HG03469 (cell line): ENCODE data around the gene PKD1L1.

ENCODE experiments used
- ATAC-seq: cut with Tn5 transposase; IDR thresholded peaks from one replicate; pipeline ENCODE4 v1.9.1; 2021; ENCODE audit warnings: mild to moderate bottlenecking, moderate library complexity, moderate number of reproducible peaks; ENCODE audit not compliant: unreplicated experiment

The PKD1L1 gene

GRCh38 chr7:47907981-47908616, 40.2 kb downstream of the PKD1L1 start:
- no peak for ATAC-seq

GRCh38 chr7:47906883-47907282, 41.4 kb downstream of the PKD1L1 start:
- ATAC-seq: no peak

DNA sequence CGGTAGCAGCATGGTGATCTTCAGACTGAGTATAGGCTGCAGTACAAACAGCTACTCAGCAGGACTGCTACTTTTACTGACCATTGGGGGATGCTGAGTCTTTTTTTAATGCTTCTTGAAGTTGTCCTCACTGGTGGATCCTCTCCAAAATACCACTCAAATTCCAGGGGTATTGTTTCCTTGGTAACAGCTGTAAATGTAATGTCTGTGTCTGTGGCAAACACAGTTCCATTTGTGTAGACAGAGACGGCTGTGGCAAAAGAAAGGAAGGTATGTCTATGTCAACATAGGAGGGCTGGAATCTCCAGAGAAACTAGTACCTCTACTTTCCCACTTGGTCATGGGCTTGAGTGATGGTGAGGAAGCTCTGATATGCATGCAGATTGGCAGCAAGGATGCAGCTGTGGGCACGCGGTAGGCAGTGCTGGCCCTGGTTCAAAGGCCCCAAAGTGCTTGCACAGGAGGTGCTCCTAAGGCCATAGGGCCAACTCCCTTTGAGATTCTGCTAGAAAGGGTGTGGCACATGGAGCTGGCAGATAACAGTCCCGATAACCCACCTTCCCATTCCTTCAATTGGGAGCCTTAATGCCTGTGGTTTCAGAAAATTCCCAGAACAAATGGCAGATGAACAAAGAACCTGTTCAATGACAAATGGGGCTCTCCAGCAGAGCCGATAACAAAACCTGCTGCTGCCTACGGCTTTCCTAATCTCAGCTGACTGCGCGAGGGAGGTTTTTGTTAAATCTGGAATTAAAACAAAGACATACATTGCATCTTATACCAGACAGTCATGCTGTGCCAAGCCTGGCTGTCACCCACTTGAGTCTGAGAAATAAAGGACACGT, 43.0 kb downstream of the PKD1L1 start:
- no peak for ATAC-seq

DNA sequence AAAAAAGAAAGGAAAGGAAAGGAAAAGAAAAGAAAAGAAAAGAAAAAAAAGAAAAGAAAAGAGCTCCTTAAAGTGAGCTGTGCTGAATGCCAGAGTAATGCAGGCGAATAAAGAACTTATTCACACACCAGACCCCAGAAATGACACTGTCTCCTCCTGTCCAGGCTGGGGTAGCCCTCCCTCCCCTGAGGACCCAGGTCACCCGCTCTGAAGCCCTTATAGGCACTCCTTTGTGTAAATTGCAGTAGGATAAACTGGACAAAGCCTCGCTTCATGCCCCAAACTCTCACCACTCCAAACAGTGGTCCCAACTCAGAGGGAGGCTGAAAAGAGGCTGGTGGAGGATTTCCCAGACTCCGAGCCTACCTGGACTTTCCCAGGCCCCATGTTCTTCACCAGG, 46.3 kb downstream of the PKD1L1 start:
- ATAC-seq: no peak

DNA sequence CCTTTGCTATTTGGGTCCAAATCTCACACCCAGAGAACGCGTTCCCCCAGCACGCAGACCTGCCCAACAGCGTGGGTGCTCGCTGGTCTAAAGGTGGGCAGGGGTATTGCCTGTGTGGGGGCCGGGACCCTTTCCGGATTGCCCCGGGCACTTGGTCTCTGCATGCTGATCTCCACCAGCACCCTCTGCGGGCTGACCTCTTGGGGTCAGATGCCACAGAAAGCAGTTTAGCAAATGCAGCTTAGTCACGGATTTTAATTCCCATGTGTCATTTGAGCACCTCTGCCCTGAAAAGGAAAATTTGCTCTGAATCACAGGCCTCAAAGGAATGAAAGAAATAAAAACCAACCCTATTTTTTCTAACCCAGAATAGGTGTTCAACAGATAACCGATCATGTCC, 46.7 kb downstream of the PKD1L1 start:
- ATAC-seq: no peak

GRCh38 chr7:47897831-47898230, 50.4 kb downstream of the PKD1L1 start:
- ATAC-seq: no peak

GRCh38 chr7:47896809-47897423, 51.4 kb downstream of the PKD1L1 start:
- ATAC-seq: no peak

DNA sequence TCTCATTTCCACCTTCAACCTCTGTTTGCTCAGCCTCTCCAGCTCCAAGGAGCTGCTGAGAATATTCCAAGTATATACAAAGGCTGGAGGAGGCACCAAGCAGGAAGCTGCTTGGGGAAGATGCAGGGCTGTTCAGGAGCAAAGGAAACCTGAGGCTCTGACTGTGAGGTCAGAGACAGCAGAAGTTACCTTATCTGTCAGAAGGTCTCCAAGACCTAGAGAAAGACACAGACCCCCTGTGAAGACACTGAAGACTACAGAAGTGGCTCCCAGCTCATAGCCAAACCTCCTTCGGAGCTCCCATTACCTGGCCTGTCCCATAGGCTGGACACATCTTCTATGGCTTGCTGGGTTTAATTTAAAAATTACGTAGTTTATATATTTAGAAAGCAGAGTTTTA, 53.2 kb downstream of the PKD1L1 start:
- ATAC-seq: no peak

GRCh38 chr7:47893721-47894365, 54.4 kb downstream of the PKD1L1 start:
- ATAC-seq: no peak

DNA sequence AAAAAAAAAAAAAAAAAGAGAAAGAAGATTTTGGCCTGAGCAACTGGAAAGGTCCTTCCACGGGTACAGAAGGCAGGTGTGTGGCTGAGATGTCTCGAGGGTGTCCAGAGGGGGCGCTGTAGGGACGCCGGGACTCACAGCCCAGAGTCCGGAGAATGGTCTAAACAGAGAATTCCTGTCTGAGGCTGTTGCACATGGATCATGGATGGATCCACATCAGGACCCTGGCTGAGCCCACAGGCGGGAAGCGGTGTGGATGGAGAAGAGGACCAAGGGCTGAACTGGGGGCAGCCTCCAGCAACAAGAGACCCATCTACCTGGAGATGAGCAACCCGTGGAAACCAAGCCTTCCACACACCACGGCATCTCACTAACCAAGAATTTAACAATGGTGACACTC, 55.0 kb downstream of the PKD1L1 start:
- ATAC-seq: no peak

- ATAC-seq: no peak
Observed at GRCh38 chr7:47890606-47891005, 57.7 kb downstream of the PKD1L1 start.

- no peak for ATAC-seq
Observed at GRCh38 chr7:47890125-47890524, 58.1 kb downstream of the PKD1L1 start.

GRCh38 chr7:47889723-47890122, 58.5 kb downstream of the PKD1L1 start:
- ATAC-seq: no peak

GRCh38 chr7:47888371-47889265, 59.6 kb downstream of the PKD1L1 start:
- ATAC-seq: no peak

GRCh38 chr7:47887016-47887640, 61.1 kb downstream of the PKD1L1 start:
- no peak for ATAC-seq

DNA sequence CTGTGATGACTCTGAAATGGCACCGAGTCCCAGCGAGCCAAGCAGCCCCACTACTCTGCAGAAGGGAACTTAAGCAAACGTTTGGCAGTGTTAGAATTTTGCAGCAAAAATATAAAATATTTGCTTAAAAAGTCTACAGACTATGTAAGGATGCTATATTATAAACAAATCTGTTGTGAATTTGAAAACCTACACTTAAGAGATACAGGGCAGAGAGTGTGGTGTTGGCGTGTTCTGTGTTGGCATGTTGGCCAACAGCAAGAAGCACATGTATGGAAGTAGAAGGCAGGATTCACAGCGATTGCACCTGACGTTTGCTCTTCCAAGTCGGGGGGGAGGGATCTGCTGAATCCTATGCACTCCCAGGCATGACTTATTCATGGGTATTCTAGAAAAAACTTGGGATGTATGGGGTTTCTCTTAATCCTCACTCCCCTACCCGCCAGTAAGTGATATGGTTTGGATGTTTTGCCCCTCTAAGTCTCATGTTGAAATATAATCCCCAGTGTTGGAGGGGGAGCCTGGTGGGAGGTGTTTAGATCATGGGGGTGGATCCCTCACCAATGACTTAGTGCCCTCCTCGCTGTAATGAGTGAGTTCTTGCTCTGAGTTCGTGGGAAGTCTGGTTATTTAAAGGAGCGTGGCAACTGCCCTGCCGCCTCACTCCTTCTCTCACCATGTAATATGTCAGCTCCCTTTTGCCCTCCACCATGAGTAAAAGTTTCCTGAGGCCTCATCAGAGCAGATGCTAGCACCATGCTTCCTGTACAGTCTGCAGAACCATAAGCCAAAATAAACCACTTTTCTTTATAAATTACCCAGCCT, 62.1 kb downstream of the PKD1L1 start:
- no peak for ATAC-seq

DNA sequence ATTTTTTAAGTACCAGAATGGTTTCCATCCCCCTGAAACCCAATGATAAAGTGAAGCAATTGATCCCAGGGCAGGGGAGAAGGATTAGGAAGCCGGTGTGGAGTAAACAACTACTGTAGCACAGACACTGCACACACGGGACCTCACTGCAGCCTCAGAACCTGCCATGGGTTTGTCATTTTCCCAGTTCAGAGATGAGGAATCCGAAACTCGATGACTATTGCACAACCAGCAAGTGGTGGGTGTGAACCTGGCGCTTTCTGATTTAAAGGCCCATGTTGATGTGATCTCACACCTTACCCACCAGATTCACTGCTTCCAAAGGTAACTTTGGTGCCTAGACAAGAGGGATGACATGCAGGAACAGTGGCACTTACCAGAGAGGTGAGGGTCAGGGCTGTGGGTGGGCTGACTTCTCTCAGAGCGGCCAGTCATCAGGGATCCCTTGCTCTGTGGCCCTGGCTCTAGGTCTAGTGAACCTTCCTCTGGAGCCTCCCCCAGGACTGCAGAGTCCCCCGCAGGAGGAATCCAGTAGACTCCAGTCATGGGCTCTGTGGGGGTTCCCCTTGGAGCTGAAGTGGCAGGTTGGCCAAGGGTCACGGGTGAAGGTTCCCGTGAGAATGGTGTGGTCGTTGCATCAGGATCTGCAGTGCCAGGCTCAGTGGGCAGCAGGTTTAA, 62.8 kb downstream of the PKD1L1 start:
- no peak for ATAC-seq

- ATAC-seq: no peak
Observed at GRCh38 chr7:47884675-47885074, 63.6 kb downstream of the PKD1L1 start.

DNA sequence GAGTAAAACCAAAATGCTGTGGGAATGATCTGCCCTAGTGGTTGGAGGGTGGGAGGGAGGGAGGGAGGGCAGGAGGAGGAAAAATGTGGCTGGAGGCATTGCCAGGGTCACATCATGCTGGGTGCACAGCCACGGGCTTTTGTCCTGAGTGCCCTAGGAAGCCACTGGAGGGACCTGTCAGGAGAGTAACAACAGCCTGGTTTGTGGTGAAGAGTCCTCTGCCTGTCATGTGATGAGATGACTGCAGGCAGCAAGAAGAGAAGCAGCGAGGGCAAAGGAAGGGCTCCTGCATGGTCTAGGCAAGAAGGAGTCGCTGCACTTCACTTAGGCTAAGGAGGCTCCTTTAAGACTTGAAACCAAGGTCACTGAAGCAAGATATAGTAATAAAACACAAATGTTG, 65.6 kb downstream of the PKD1L1 start:
- ATAC-seq: no peak
